Astrocyte of the spinal cord (primary cell): ENCODE measurements around the gene RFPL3.
"Not testable (repeated sequence)": the region's sequence is repeated elsewhere in the genome, so short reads cannot be mapped to it uniquely, and the experiment has no call there.

Source experiments
- DNase-seq: peaks from one replicate; pipeline ENCODE4 v3.0.0; 2011; ENCODE audit warnings: low read depth, low spot score
- H3K4me3 ChIP-seq: 2 replicates; pipeline ENCODE4 v1.5.1; 2011; ENCODE audit warnings: low read depth, mild to moderate bottlenecking, low read length, moderate library complexity
- in situ Hi-C: cut with HindIII; loops from 2 replicates; pipeline ENCODE4 v1.10.0; 2017; ENCODE audit warnings: low sequenced_read_pairs
- TF ChIP-seq, protein P1 (sequence below): IDR thresholded peaks from 2 replicates; pipeline ENCODE4 v1.5.1; 2012; ENCODE audit warnings: low read depth, mild to moderate bottlenecking, low read length, inconsistent platforms

Gene RFPL3

DNA sequence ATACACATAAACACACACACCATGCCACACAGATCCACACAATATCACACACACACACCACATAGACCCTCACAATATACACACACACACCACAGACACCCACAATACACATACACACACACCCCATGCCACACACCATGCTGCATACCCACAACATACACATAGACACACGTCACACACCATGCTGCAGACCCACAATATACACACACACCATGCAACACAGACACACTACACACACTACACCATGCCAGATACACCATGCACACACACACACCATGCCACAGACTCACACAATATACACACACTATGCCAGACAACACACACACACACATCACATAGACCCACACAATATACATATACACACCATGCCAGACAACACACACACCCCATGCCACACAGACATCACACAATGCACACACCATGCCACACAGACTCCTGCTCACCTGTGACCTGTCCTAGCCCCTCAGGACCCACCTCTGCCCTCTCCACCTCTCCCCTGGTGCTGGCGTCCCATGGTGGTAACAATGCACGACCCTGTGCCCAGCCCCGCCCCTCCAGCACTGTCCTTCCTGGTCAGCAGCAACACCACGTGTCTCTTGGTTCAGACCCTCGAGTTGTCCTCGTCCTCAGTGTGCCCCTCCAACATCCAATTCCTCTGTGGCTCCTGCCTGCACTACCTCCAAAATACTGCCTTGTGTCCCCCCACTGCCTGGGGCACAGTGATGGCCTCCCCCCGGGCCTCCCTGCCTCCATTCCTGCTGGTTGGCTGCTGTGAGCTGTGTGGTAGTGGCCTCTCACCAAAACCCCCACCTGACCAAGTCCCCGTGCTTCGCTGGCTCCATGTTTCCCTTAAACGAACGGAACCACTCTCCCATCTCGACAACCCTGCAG lies 23.7 kb upstream of the RFPL3 start:
- no peak for DNase-seq

DNA sequence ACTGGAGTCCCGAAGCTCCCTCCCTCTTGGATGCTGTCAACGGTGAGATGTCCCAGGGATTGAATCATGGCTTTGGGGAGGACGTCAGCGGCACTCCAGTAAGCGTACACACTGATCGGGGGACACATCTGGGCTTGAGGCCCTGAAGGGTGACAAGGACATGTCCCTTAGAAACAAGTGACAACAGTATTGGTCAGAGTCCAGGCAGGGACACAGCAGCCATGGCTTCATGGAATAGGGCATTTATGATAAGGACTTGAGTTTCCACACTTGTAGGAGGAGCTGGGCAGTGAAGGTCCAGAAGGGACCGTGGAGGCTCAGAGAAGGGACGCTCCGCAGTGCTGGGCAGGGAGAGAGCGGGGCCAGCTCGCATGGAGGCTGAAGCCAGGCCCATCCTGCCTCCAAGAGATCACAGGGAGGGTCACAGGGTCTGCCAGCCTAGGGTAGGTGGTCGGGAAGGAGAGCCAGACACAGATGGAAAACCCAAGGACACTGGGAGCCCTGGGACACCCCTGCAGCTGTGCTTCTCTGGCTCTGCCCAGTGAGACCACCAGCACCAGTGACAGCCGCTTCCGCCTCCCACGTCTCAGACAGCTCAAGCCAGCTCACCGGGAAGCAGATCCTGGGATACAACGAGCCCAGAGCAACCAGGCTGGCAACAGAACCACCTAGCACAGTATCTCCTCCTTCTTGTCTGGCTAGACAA lies 22.9 kb upstream of the RFPL3 start:
- TF ChIP-seq, protein P1, sequence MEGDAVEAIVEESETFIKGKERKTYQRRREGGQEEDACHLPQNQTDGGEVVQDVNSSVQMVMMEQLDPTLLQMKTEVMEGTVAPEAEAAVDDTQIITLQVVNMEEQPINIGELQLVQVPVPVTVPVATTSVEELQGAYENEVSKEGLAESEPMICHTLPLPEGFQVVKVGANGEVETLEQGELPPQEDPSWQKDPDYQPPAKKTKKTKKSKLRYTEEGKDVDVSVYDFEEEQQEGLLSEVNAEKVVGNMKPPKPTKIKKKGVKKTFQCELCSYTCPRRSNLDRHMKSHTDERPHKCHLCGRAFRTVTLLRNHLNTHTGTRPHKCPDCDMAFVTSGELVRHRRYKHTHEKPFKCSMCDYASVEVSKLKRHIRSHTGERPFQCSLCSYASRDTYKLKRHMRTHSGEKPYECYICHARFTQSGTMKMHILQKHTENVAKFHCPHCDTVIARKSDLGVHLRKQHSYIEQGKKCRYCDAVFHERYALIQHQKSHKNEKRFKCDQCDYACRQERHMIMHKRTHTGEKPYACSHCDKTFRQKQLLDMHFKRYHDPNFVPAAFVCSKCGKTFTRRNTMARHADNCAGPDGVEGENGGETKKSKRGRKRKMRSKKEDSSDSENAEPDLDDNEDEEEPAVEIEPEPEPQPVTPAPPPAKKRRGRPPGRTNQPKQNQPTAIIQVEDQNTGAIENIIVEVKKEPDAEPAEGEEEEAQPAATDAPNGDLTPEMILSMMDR, result no peak
- no peak overlapping the region for H3K4me3 ChIP-seq
- in situ Hi-C loops, result no loop called here
- DNase-seq, result no peak

More for the DNA sequence above, 23.7 kb upstream of the RFPL3 start:
- TF ChIP-seq, protein P1, result no peak
- in situ Hi-C loops, result no loop called here
- H3K4me3 ChIP-seq, result no peak overlapping the region

DNA sequence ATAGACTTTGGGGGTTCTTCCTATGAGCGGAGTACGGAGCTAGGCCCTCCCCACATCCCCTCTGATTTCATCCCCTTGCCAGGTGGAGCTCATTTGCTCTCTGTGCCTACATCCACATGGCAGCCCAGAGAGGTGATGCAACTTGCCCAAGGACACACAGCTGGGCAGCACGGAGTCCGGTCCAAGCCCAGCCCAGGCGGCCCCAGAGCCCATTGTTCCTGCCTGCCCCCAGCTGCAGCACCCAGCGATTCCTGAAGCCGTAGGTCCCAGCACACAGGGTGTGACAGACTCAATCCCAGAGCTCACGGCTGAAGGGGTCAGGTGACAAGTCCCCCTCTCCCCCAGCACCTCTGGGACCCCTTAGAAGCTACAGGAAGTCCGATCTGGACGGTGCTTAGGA lies 22.2 kb upstream of the RFPL3 start:
- H3K4me3 ChIP-seq, result no peak overlapping the region
- DNase-seq, result no peak
- in situ Hi-C loops, result no loop called here
- TF ChIP-seq, protein P1, result no peak

DNA sequence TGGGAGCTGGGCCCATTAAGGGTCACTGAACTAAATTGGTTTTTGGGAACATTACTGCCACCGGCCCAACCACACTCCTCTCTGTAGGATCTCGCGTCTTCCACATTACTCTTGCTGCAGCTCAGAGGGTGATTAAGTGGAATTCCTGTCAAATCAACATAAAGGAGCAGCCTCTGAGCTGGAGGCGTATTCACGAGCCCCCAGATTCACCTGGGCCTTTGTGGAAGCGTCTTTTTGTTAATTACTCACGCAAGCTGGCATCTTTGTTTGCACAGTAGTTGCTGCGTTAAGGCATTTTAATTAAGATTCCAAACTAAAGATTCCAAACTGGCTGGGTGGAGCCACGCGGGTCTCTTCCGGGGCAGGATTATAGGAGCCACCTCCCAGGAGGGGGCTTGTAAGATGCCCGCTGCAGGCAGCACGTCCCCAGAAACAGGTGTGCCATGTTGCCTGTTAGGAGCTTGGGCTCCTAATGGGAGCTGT lies 21.5 kb upstream of the RFPL3 start:
- H3K4me3 ChIP-seq, result no peak overlapping the region
- in situ Hi-C loops, result no loop called here
- no peak for DNase-seq
- TF ChIP-seq, protein P1, result no peak

DNA sequence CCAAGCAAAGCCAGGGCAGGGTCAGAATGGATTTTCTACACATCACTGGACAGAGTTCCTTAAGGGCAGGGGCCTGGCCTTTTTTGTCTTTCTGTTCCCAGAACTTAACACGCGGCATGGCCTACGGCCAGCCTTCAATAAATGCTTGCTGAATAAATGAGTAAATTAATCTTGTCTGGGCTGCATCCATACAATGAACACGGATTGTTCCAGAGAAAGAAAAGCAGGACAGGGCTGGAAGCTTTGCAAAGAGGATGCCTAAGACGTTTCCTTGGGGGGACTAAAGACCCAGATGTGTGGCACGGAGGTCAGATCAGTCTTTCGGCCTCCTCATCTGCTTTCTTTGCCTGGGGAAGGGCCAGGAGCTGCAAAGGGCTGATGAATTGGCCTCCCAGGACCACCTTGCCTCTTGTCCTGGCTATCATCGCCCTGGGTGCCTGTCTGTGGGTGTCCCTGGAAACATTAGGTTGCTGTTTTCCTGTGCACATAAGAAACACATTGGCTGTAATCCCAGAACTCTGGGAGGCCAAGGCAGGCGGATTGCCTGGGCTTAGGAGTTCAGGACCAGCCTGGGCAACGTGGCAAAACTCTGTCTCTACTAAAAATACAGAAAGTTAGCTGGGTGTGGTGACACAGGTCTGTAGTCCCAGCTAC lies 20.8 kb upstream of the RFPL3 start:
- no peak for DNase-seq
- H3K4me3 ChIP-seq, result no peak overlapping the region
- TF ChIP-seq, protein P1, result no peak
- in situ Hi-C loops, result no loop called here

DNA sequence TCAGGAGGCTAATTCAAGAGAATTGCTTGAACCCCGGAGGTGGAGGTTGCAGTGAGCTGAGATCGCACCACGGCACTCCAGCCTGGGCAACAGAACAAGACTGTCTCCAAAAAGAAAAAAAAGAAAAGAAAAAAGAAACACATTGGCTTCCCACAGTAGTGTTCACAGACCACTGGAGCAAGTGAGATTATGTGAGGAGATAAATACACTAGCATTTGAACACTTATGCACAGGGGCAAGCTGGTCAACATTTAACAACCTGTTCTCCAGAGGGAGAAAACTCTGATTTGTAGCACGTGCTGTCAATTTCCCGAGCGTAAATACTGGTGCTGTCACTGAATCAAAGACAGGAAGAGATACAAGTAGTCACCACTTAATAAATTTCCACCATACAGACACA lies 20.2 kb upstream of the RFPL3 start:
- DNase-seq, in situ Hi-C loops: not testable (repeated sequence)

More for the DNA sequence above, 20.2 kb upstream of the RFPL3 start:
- not testable (repeated sequence) for H3K4me3 ChIP-seq
